ENCODE data around the gene AGAP3. TPM values are rescaled to one million over a fixed set of nuclear protein-coding genes. Genes with fewer than 3 reads are reported as not detected.

Gene AGAP3
- polyA plus RNA-seq, 1 of the 3 experiments (the other 2 are of a cell fraction): 126 TPM

DNA sequence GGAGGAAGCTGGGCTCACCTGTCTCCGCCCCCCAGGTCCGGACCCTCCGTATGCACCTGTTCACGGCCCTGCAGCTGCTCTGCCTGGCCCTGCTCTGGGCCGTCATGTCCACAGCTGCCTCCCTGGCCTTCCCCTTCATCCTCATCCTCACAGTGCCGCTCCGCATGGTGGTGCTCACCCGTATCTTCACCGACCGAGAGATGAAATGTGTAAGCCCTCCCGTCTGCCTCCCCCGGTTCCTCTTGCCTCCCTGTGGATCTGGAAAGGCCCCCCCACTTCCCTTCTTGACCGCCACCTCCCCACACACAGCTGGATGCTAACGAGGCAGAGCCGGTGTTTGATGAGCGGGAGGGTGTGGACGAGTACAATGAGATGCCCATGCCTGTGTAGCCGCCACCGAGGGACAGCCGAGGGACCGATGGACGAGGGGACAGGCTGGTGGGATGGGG lies 10.3 kb upstream of the AGAP3 start:
- DNase-seq: no peak
- ChIA-PET POLR2A (interaction anchor here (1.3 to 1.5 kb wide), 3 partner anchors 8 to 48 kb away, joined by 3 to 5 read pairs (median 4); partner anchors contain the start of gene ABCB8), CTCF (interaction anchor here (0.6 to 21.3 kb wide), 14 partner anchors 8 to 679 kb away, joined by 3 to 474 read pairs (median 4); partner anchors contain the start of genes CDK5, GBX1 and SLC4A2)
- Histone ChIP-seq H3K4me1 (ENCODE audit: control insufficient read depth in 1 of 2, insufficient read depth in 2 of 2, low read depth in 1 of 2, low read length in 1 of 2) (peaks cover 12 to 17% of the 10 kb centered on the region in 2 experiments), H3F3A (replicated peaks; ENCODE audit: insufficient read depth) (peaks cover 48% of the 10 kb centered on the region), H3K9ac (no peak overlapping the region), H3K9me2 (no peaks in the 10 kb centered on the region), H4K20me1 (ENCODE audit: insufficient read depth) (no peaks in the 10 kb centered on the region; the same call in 1 of the 2 replicates), H3K4me2 (no peak overlapping the region), H3K27ac (ENCODE audit: low read depth in 2 of 2, low read length in 1 of 2) (no peak overlapping the region), H2AFZ (ENCODE audit: low read depth) (no peak overlapping the region), H3K27me3 (ENCODE audit: insufficient read depth) (no peaks in the 10 kb centered on the region), H3K9me3 (no peaks in the 10 kb centered on the region), H3K79me2 (ENCODE audit: insufficient read depth) (peaks cover 34% of the 10 kb centered on the region), H3K36me3 (replicated peaks in 1 of 2; ENCODE audit: control insufficient read depth in 1 of 2, insufficient read depth in 2 of 2, low read length in 1 of 2) (peaks cover 39 to 72% of the 10 kb centered on the region in 2 experiments), H3K4me3 (ENCODE audit: low read depth in 2 of 2, low read length in 1 of 2) (no peak overlapping the region)
- 96% methylated on average over 22 of the region's 22 CpGs for WGBS (ENCODE audit: low lambda C conversion rate)
- TF ChIP-seq RCOR1 (IDR thresholded peaks at IDR 0.05; ENCODE audit: low read length): no peak
- no peak for TF ChIP-seq MXI1 (IDR thresholded peaks at IDR 0.05; ENCODE audit: low read depth, low read length)
- no peak for TF ChIP-seq JUND (IDR thresholded peaks at IDR 0.05)
- no peak for TF ChIP-seq NRF1 (IDR thresholded peaks at IDR 0.05; ENCODE audit: low read depth, low read length)
- TF ChIP-seq POLR2AphosphoS5 (IDR thresholded peaks at IDR 0.05; ENCODE audit: low read depth, low read length): no peak; the same call in 1 of the 2 replicates

DNA sequence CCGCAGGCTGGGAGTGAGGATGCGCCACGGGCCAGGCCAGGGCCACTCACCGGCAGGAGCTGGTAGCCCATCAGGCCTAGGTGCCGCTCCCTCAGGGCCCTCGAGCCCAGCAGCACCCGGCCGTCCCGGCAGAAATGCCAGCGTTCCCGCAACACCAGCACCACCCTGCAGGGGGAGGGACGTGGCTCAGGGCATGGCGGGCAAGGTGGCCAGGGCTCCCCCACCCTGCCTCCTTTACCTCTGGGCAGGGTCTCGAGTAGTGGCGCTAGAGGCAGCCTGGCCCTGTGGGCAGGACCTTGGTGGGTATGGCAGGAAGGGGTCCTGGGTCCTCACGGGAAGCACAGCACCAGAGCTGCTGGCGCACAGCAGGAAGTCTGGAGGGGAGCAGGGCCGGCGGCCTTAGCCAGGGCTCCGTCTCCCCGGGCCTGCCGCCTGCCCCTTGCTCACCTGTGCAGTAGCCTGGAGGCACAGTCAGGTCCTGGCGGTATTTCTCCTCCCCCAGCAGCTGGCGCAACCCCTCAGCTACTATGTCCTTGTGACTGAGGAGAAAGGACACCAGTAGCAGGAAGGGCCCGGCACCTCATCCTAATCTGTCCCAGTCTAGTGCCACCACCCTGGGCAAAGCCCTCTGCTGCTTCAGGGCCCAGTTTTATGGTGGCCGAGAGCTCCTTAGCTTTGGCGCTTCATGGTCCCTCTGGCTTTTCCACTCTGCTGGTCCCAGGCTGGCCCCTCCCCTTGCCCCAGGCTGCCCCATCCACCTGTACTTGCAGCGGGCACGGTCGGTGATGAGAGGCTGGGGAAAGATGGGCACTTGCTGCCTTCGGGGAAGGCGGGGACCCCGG lies 9.2 kb upstream of the AGAP3 start:
- no peak overlapping the region for H3K9ac ChIP-seq
- peak overlapping the region in 1 of 2 experiments; percentile 32; a peak in 2 of 4 replicates for H3K27ac ChIP-seq (ENCODE audit: low read depth in 2 of 2, low read length in 1 of 2)
- CTCF ChIA-PET: interaction anchor here (0.9 to 21.3 kb wide), 12 partner anchors 8 to 655 kb away, joined by 3 to 474 read pairs (median 4); partner anchors contain the start of genes CDK5, GBX1 and SLC4A2
- no peaks in the 10 kb centered on the region; the same call in 1 of the 2 replicates for H4K20me1 ChIP-seq (ENCODE audit: insufficient read depth)
- POLR2A ChIA-PET: interaction anchor here (1.1 to 1.3 kb wide), 2 partner anchors 9 to 10 kb away, joined by 3 read pairs; no protein-coding TSS in a partner anchor
- peak; percentile 85 for DNase-seq
- H3K9me2 ChIP-seq: no peaks in the 10 kb centered on the region
- no peaks in the 10 kb centered on the region for H3K27me3 ChIP-seq (ENCODE audit: insufficient read depth)
- no peak overlapping the region for H3K4me2 ChIP-seq
- H3K4me3 ChIP-seq (ENCODE audit: low read depth in 2 of 2, low read length in 1 of 2): no peak overlapping the region
- H3K4me1 ChIP-seq (ENCODE audit: control insufficient read depth in 1 of 2, insufficient read depth in 2 of 2, low read depth in 1 of 2, low read length in 1 of 2): peaks cover 23 to 28% of the 10 kb centered on the region in 2 experiments
- H3F3A ChIP-seq (replicated peaks; ENCODE audit: insufficient read depth): peaks cover 43% of the 10 kb centered on the region
- no peak overlapping the region for H2AFZ ChIP-seq (ENCODE audit: low read depth)
- H3K36me3 ChIP-seq (replicated peaks in 1 of 2; ENCODE audit: control insufficient read depth in 1 of 2, insufficient read depth in 2 of 2, low read length in 1 of 2): peaks cover 32 to 71% of the 10 kb centered on the region in 2 experiments
- no peaks in the 10 kb centered on the region for H3K9me3 ChIP-seq
- WGBS (ENCODE audit: low lambda C conversion rate): 94% methylated on average over 18 of the region's 33 CpGs
- peaks cover 41% of the 10 kb centered on the region for H3K79me2 ChIP-seq (ENCODE audit: insufficient read depth)
- TF ChIP-seq, protein P1, sequence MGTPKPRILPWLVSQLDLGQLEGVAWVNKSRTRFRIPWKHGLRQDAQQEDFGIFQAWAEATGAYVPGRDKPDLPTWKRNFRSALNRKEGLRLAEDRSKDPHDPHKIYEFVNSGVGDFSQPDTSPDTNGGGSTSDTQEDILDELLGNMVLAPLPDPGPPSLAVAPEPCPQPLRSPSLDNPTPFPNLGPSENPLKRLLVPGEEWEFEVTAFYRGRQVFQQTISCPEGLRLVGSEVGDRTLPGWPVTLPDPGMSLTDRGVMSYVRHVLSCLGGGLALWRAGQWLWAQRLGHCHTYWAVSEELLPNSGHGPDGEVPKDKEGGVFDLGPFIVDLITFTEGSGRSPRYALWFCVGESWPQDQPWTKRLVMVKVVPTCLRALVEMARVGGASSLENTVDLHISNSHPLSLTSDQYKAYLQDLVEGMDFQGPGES (IDR thresholded peaks at IDR 0.05; ENCODE audit: low read depth, low read length): no peak
- TF ChIP-seq SMC3 (IDR thresholded peaks at IDR 0.05; ENCODE audit: low read depth, low read length): peak; percentile 25
- TF ChIP-seq, protein P2, sequence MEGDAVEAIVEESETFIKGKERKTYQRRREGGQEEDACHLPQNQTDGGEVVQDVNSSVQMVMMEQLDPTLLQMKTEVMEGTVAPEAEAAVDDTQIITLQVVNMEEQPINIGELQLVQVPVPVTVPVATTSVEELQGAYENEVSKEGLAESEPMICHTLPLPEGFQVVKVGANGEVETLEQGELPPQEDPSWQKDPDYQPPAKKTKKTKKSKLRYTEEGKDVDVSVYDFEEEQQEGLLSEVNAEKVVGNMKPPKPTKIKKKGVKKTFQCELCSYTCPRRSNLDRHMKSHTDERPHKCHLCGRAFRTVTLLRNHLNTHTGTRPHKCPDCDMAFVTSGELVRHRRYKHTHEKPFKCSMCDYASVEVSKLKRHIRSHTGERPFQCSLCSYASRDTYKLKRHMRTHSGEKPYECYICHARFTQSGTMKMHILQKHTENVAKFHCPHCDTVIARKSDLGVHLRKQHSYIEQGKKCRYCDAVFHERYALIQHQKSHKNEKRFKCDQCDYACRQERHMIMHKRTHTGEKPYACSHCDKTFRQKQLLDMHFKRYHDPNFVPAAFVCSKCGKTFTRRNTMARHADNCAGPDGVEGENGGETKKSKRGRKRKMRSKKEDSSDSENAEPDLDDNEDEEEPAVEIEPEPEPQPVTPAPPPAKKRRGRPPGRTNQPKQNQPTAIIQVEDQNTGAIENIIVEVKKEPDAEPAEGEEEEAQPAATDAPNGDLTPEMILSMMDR (IDR thresholded peaks at IDR 0.05): peak; percentile 57
- no peak for TF ChIP-seq CHD2 (IDR thresholded peaks at IDR 0.05; ENCODE audit: low read length, partially characterized antibody)
- peak; percentile 61; the same call in 1 of the 2 replicates for TF ChIP-seq POLR2AphosphoS5 (IDR thresholded peaks at IDR 0.05; ENCODE audit: low read depth, low read length)
- TF ChIP-seq, protein P3, sequence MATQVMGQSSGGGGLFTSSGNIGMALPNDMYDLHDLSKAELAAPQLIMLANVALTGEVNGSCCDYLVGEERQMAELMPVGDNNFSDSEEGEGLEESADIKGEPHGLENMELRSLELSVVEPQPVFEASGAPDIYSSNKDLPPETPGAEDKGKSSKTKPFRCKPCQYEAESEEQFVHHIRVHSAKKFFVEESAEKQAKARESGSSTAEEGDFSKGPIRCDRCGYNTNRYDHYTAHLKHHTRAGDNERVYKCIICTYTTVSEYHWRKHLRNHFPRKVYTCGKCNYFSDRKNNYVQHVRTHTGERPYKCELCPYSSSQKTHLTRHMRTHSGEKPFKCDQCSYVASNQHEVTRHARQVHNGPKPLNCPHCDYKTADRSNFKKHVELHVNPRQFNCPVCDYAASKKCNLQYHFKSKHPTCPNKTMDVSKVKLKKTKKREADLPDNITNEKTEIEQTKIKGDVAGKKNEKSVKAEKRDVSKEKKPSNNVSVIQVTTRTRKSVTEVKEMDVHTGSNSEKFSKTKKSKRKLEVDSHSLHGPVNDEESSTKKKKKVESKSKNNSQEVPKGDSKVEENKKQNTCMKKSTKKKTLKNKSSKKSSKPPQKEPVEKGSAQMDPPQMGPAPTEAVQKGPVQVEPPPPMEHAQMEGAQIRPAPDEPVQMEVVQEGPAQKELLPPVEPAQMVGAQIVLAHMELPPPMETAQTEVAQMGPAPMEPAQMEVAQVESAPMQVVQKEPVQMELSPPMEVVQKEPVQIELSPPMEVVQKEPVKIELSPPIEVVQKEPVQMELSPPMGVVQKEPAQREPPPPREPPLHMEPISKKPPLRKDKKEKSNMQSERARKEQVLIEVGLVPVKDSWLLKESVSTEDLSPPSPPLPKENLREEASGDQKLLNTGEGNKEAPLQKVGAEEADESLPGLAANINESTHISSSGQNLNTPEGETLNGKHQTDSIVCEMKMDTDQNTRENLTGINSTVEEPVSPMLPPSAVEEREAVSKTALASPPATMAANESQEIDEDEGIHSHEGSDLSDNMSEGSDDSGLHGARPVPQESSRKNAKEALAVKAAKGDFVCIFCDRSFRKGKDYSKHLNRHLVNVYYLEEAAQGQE (IDR thresholded peaks at IDR 0.05; ENCODE audit: low read depth, low read length): no peak
- 0 out of 2 replicates have a peak, but pooled peaks have one; percentile 19 for TF ChIP-seq FOXJ3 (CRISPR knock-in tag; IDR thresholded peaks at IDR 0.05)

Measured in SK-N-SH (cell line).